Measurements from ENCODE around the gene APOBEC4. TPM values are rescaled to one million over a fixed set of nuclear protein-coding genes. Genes with fewer than 3 reads are reported as not detected.

APOBEC4 gene
- total RNA-seq, 1 experiment from 2014 or later = not detected

DNA sequence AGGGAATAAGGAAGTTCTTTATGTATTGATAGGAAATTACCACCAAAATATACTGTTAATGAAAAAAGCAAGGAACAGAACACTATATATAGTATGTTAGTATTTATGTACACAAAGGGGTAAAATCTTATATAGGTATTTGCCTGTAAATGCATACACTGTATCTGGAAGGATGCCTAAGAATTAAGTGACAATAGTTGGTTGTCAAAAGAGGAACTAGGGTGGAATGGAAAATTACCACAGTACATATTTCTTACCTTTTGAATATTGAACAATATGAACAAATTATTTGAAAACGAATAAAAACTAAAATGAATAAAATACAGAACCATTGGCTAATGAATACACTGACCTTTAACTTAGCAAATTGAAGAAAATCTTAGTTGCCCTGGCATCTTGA lies 31.1 kb downstream of the APOBEC4 start:
- Histone ChIP-seq H4K20me1 (ENCODE audit: insufficient read depth) (no peaks in the 10 kb centered on the region), H3K27ac (ENCODE audit: low read depth, low read length) (no peak overlapping the region), H3K4me3 (replicated peaks in 1 of 2; ENCODE audit: low read depth in 1 of 2, low read length in 2 of 2) (no peak overlapping the region), H3K9me2 (ENCODE audit: insufficient read depth) (no peaks in the 10 kb centered on the region), H3K9ac (ENCODE audit: low read length) (no peak overlapping the region), H3K4me2 (ENCODE audit: low read length) (no peak overlapping the region), H3K79me2 (ENCODE audit: insufficient read depth, low read length) (no peaks in the 10 kb centered on the region), H3K36me3 (ENCODE audit: control insufficient read depth in 1 of 2, insufficient read depth in 2 of 2, low read length in 2 of 2) (no peaks in the 10 kb centered on the region), H3K4me1 (ENCODE audit: control insufficient read depth in 1 of 2, insufficient read depth in 2 of 2, low read length in 2 of 2) (peaks cover 0 to 5% of the 10 kb centered on the region in 2 experiments; a peak in 1 of 4 replicates), H3K27me3 (ENCODE audit: insufficient read depth, low read length) (no peaks in the 10 kb centered on the region), H3K9me3 (ENCODE audit: control insufficient read depth in 1 of 2, insufficient read depth in 1 of 2, low read depth in 1 of 2, low read length in 2 of 2) (no peaks in the 10 kb centered on the region), H2AFZ (ENCODE audit: low read depth, low read length, poor library complexity, severe bottlenecking) (no peak overlapping the region)
- ATAC-seq (no peak), DNase-seq (ENCODE audit: low read depth, low spot score) (no peak)
- POLR2A ChIA-PET = no interaction called here
- BruUV-seq (replicated peaks) = no TSS peak
- CTCF ChIA-PET = interaction anchor here (1.4 kb wide), 1 partner anchor 340 kb away, joined by 8 read pairs; no protein-coding TSS in a partner anchor
- intact Hi-C loops (cut with micrococcal nuclease) = loop anchor here (5.0 kb wide), 1 partner anchor 660 kb away; no protein-coding TSS in a partner anchor
- TF ChIP-seq, protein P1, sequence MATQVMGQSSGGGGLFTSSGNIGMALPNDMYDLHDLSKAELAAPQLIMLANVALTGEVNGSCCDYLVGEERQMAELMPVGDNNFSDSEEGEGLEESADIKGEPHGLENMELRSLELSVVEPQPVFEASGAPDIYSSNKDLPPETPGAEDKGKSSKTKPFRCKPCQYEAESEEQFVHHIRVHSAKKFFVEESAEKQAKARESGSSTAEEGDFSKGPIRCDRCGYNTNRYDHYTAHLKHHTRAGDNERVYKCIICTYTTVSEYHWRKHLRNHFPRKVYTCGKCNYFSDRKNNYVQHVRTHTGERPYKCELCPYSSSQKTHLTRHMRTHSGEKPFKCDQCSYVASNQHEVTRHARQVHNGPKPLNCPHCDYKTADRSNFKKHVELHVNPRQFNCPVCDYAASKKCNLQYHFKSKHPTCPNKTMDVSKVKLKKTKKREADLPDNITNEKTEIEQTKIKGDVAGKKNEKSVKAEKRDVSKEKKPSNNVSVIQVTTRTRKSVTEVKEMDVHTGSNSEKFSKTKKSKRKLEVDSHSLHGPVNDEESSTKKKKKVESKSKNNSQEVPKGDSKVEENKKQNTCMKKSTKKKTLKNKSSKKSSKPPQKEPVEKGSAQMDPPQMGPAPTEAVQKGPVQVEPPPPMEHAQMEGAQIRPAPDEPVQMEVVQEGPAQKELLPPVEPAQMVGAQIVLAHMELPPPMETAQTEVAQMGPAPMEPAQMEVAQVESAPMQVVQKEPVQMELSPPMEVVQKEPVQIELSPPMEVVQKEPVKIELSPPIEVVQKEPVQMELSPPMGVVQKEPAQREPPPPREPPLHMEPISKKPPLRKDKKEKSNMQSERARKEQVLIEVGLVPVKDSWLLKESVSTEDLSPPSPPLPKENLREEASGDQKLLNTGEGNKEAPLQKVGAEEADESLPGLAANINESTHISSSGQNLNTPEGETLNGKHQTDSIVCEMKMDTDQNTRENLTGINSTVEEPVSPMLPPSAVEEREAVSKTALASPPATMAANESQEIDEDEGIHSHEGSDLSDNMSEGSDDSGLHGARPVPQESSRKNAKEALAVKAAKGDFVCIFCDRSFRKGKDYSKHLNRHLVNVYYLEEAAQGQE (IDR thresholded peaks at IDR 0.05; ENCODE audit: low read depth) = no peak
- TF ChIP-seq, protein P2, sequence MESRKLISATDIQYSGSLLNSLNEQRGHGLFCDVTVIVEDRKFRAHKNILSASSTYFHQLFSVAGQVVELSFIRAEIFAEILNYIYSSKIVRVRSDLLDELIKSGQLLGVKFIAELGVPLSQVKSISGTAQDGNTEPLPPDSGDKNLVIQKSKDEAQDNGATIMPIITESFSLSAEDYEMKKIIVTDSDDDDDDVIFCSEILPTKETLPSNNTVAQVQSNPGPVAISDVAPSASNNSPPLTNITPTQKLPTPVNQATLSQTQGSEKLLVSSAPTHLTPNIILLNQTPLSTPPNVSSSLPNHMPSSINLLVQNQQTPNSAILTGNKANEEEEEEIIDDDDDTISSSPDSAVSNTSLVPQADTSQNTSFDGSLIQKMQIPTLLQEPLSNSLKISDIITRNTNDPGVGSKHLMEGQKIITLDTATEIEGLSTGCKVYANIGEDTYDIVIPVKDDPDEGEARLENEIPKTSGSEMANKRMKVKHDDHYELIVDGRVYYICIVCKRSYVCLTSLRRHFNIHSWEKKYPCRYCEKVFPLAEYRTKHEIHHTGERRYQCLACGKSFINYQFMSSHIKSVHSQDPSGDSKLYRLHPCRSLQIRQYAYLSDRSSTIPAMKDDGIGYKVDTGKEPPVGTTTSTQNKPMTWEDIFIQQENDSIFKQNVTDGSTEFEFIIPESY (IDR thresholded peaks at IDR 0.05; ENCODE audit: extremely low read depth, insufficient replicate concordance, low read length) = no peak
- no peak for TF ChIP-seq SP1 (IDR thresholded peaks at IDR 0.05; ENCODE audit: low read depth)
- TF ChIP-seq POLR2A (IDR thresholded peaks at IDR 0.05; ENCODE audit: borderline replicate concordance, extremely low read depth, insufficient read depth, insufficient read length) = no peak
- TF ChIP-seq, protein P3, sequence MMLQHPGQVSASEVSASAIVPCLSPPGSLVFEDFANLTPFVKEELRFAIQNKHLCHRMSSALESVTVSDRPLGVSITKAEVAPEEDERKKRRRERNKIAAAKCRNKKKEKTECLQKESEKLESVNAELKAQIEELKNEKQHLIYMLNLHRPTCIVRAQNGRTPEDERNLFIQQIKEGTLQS (IDR thresholded peaks at IDR 0.05) = no peak
- TF ChIP-seq, protein P4, sequence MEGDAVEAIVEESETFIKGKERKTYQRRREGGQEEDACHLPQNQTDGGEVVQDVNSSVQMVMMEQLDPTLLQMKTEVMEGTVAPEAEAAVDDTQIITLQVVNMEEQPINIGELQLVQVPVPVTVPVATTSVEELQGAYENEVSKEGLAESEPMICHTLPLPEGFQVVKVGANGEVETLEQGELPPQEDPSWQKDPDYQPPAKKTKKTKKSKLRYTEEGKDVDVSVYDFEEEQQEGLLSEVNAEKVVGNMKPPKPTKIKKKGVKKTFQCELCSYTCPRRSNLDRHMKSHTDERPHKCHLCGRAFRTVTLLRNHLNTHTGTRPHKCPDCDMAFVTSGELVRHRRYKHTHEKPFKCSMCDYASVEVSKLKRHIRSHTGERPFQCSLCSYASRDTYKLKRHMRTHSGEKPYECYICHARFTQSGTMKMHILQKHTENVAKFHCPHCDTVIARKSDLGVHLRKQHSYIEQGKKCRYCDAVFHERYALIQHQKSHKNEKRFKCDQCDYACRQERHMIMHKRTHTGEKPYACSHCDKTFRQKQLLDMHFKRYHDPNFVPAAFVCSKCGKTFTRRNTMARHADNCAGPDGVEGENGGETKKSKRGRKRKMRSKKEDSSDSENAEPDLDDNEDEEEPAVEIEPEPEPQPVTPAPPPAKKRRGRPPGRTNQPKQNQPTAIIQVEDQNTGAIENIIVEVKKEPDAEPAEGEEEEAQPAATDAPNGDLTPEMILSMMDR (IDR thresholded peaks at IDR 0.05 in 2 of 3, conservative IDR thresholded peaks at IDR 0.05 in 1 of 3; ENCODE audit: borderline replicate concordance in 1 of 3, insufficient read depth in 1 of 3, low read depth in 2 of 3, low read length in 2 of 3) = no peak
- TF ChIP-seq RAD21 (IDR thresholded peaks at IDR 0.05; ENCODE audit: low read depth) = no peak
- TF ChIP-seq CEBPB (IDR thresholded peaks at IDR 0.05; ENCODE audit: low read depth) = no peak
- TF ChIP-seq YY1 (IDR thresholded peaks at IDR 0.05; ENCODE audit: extremely low read depth, insufficient replicate concordance, low read depth, low read length) = no peak
- TF ChIP-seq JUND (IDR thresholded peaks at IDR 0.05) = no peak
- TF ChIP-seq ELF1 (IDR thresholded peaks at IDR 0.05; ENCODE audit: borderline replicate concordance, low read depth) = no peak
- no peak for TF ChIP-seq FOSL1 (IDR thresholded peaks at IDR 0.05; ENCODE audit: low read depth)
- no peak for TF ChIP-seq EZH2 (IDR thresholded peaks at IDR 0.05)
- TF ChIP-seq CBX3 (IDR thresholded peaks at IDR 0.05; ENCODE audit: low read depth) = no peak
- no peak for TF ChIP-seq SIN3A (IDR thresholded peaks at IDR 0.05; ENCODE audit: low read depth)
- RAD21 ChIA-PET (ENCODE audit: low non-redundant PET in 1 of 2, low total read pairs in 2 of 2, uncharacterized antibody in 2 of 2, unreplicated experiment in 2 of 2) = no interaction called here
